ENCODE measurements around the gene NRP1. TPM values are rescaled to one million over a fixed set of nuclear protein-coding genes. Genes with fewer than 3 reads are reported as not detected.

The NRP1 gene
- total RNA-seq, 1 experiment from 2014 or later: 12.2 TPM

- no peak for DNase-seq (ENCODE audit: extremely low read depth, low read depth)
Measured at GRCh38 chr10:33242931-33243330, 91.5 kb downstream of the NRP1 start.

GRCh38 chr10:33241351-33241750 lies 93.1 kb downstream of the NRP1 start:
- no peak for DNase-seq (ENCODE audit: extremely low read depth, low read depth)

GRCh38 chr10:33240931-33241330 lies 93.5 kb downstream of the NRP1 start:
- no peak for DNase-seq (ENCODE audit: extremely low read depth, low read depth)

GRCh38 chr10:33240258-33240657 lies 94.2 kb downstream of the NRP1 start:
- DNase-seq (ENCODE audit: extremely low read depth, low read depth): no peak

GRCh38 chr10:33239257-33239656 lies 95.2 kb downstream of the NRP1 start:
- no peak for DNase-seq (ENCODE audit: extremely low read depth, low read depth)

- DNase-seq (ENCODE audit: extremely low read depth, low read depth): no peak
Measured at GRCh38 chr10:33238643-33239042, 95.8 kb downstream of the NRP1 start.

GRCh38 chr10:33237736-33238624 lies 96.5 kb downstream of the NRP1 start:
- peak; percentile 9 for DNase-seq (ENCODE audit: extremely low read depth, low read depth)

- no peak for DNase-seq (ENCODE audit: extremely low read depth, low read depth)
Measured at GRCh38 chr10:33236916-33237315, 97.6 kb downstream of the NRP1 start.

GRCh38 chr10:33235951-33236350 lies 98.5 kb downstream of the NRP1 start:
- no peak for DNase-seq (ENCODE audit: extremely low read depth, low read depth)

- DNase-seq (ENCODE audit: extremely low read depth, low read depth): no peak
Measured at GRCh38 chr10:33235251-33235884, 99.1 kb downstream of the NRP1 start.

GRCh38 chr10:33234831-33235237 lies 99.6 kb downstream of the NRP1 start:
- DNase-seq (ENCODE audit: extremely low read depth, low read depth): no peak

- DNase-seq (ENCODE audit: extremely low read depth, low read depth): no peak
Measured at GRCh38 chr10:33233635-33234034, 100.8 kb downstream of the NRP1 start.

- no peak for DNase-seq (ENCODE audit: extremely low read depth, low read depth)
Measured at GRCh38 chr10:33233221-33233620, 101.2 kb downstream of the NRP1 start.

GRCh38 chr10:33231621-33232350 lies 102.7 kb downstream of the NRP1 start:
- no peak for DNase-seq (ENCODE audit: extremely low read depth, low read depth)

GRCh38 chr10:33229949-33230267 lies 104.6 kb downstream of the NRP1 start:
- no peak for DNase-seq (ENCODE audit: extremely low read depth, low read depth)

GRCh38 chr10:33229252-33229948 lies 105.1 kb downstream of the NRP1 start:
- no peak for DNase-seq (ENCODE audit: extremely low read depth, low read depth)

- no peak for DNase-seq (ENCODE audit: extremely low read depth, low read depth)
Measured at GRCh38 chr10:33228426-33228825, 106.0 kb downstream of the NRP1 start.

GRCh38 chr10:33227489-33227888 lies 107.0 kb downstream of the NRP1 start:
- DNase-seq (ENCODE audit: extremely low read depth, low read depth): no peak

GRCh38 chr10:33224251-33224965 lies 110.1 kb downstream of the NRP1 start:
- no peak for DNase-seq (ENCODE audit: extremely low read depth, low read depth)

- DNase-seq (ENCODE audit: extremely low read depth, low read depth): no peak
Measured at GRCh38 chr10:33223326-33224000, 111.0 kb downstream of the NRP1 start.
